Measurements from ENCODE around the gene DDX46.

- no peak for TF ChIP-seq CTCF (conservative IDR thresholded peaks at IDR 0.05; ENCODE audit: low read length)
- peak; percentile 23; the same call in 1 of the 2 replicates for TF ChIP-seq EZH2phosphoT487 (IDR thresholded peaks at IDR 0.05; ENCODE audit: borderline replicate concordance)
These were observed 55.2 kb downstream of the DDX46 start for GRCh38 chr5:134813827-134814226.

Data from Loucy (cell line).